ENCODE results near the gene C16orf95.

C16orf95 gene

GRCh38 chr16:87316450-87316922 is 706 bp downstream of the C16orf95 start:
- DNase-seq (ENCODE audit: low spot score) = no peak

GRCh38 chr16:87314990-87315420 is 2.2 kb downstream of the C16orf95 start:
- no peak for DNase-seq (ENCODE audit: low spot score)

- no peak for DNase-seq (ENCODE audit: low spot score)
Measured at GRCh38 chr16:87312008-87312407, 5.2 kb downstream of the C16orf95 start.

GRCh38 chr16:87311387-87311786 is 5.8 kb downstream of the C16orf95 start:
- no peak for DNase-seq (ENCODE audit: low spot score)

GRCh38 chr16:87310610-87311009 is 6.6 kb downstream of the C16orf95 start:
- DNase-seq (ENCODE audit: low spot score) = no peak

GRCh38 chr16:87309620-87310525 is 7.3 kb downstream of the C16orf95 start:
- DNase-seq (ENCODE audit: low spot score) = no peak

- no peak for DNase-seq (ENCODE audit: low spot score)
Measured at GRCh38 chr16:87308826-87309225, 8.4 kb downstream of the C16orf95 start.

- no peak for DNase-seq (ENCODE audit: low spot score)
Measured at GRCh38 chr16:87306516-87306915, 10.7 kb downstream of the C16orf95 start.

GRCh38 chr16:87305505-87306391 is 11.4 kb downstream of the C16orf95 start:
- peak; percentile 59 for DNase-seq (ENCODE audit: low spot score)

- DNase-seq (ENCODE audit: low spot score) = no peak
Measured at GRCh38 chr16:87304951-87305350, 12.2 kb downstream of the C16orf95 start.

- no peak for DNase-seq (ENCODE audit: low spot score)
Measured at GRCh38 chr16:87303962-87304521, 13.2 kb downstream of the C16orf95 start.

- no peak for DNase-seq (ENCODE audit: low spot score)
Measured at GRCh38 chr16:87303431-87303930, 13.7 kb downstream of the C16orf95 start.

- no peak for DNase-seq (ENCODE audit: low spot score)
Measured at GRCh38 chr16:87298857-87299465, 18.2 kb downstream of the C16orf95 start.

GRCh38 chr16:87297918-87298631 is 19.1 kb downstream of the C16orf95 start:
- DNase-seq (ENCODE audit: low spot score) = peak; percentile 91

GRCh38 chr16:87297407-87297806 is 19.8 kb downstream of the C16orf95 start:
- DNase-seq (ENCODE audit: low spot score) = no peak

GRCh38 chr16:87295661-87296531 is 21.3 kb downstream of the C16orf95 start:
- no peak for DNase-seq (ENCODE audit: low spot score)

GRCh38 chr16:87295259-87295658 is 21.9 kb downstream of the C16orf95 start:
- DNase-seq (ENCODE audit: low spot score) = peak; percentile 67

GRCh38 chr16:87293990-87294389 is 23.2 kb downstream of the C16orf95 start:
- DNase-seq (ENCODE audit: low spot score) = no peak

GRCh38 chr16:87291944-87292343 is 25.2 kb downstream of the C16orf95 start:
- DNase-seq (ENCODE audit: low spot score) = no peak

- no peak for DNase-seq (ENCODE audit: low spot score)
Measured at GRCh38 chr16:87288753-87289362, 28.3 kb downstream of the C16orf95 start.
